GM23338 (cell line): ENCODE measurements around the gene RAP1A. TPM values are rescaled to one million over a fixed set of nuclear protein-coding genes. Genes with fewer than 3 reads are reported as not detected.
A peak's percentile ranks its signal among the peaks of the same experiment; 100 is the strongest.

Source experiments
- ATAC-seq: fragments of 200-7000 bp; cut with Tn5 transposase; 3 replicates; pipeline ENCODE4 v1.9.1; 2020
- DNase-seq: peaks from one replicate; pipeline ENCODE4 v3.0.0-alpha.2; 2015; ENCODE audit warnings: low spot score
- H2AFZ ChIP-seq: fragments of 200-600 bp; sonication (generic); 2 replicates; pipeline ENCODE4 v1.8.0; 2016; ENCODE audit warnings: antibody characterized with exemption, mild to moderate bottlenecking, moderate library complexity
- H3F3A ChIP-seq: fragments of 200-600 bp; sonication (generic); replicated peaks from 2 replicates; pipeline ENCODE4 v1.8.0; 2017; ENCODE audit warnings: antibody characterized with exemption, mixed run types, low read depth
- H3K27ac ChIP-seq: fragments of 200-600 bp; sonication (generic); 2 replicates; pipeline ENCODE4 v1.6.1; 2016; ENCODE audit warnings: low read depth
- H3K27me3 ChIP-seq: fragments of 200-600 bp; sonication (generic); 2 replicates; pipeline ENCODE4 v1.8.0; 2016; ENCODE audit warnings: mild to moderate bottlenecking, mixed run types, moderate library complexity; ENCODE audit not compliant: insufficient read depth
- H3K36me3 ChIP-seq: fragments of 200-600 bp; sonication (generic); 2 replicates; pipeline ENCODE4 v1.8.0; 2016; ENCODE audit warnings: mild to moderate bottlenecking; ENCODE audit not compliant: insufficient read depth
- H3K4me1 ChIP-seq: fragments of 200-600 bp; sonication (generic); 2 replicates; pipeline ENCODE4 v1.8.0; 2016; ENCODE audit warnings: mild to moderate bottlenecking, moderate library complexity; ENCODE audit not compliant: insufficient read depth
- H3K4me2 ChIP-seq: fragments of 200-600 bp; sonication (generic); 2 replicates; pipeline ENCODE4 v1.7.1; 2017; ENCODE audit warnings: mixed run types
- H3K4me3 ChIP-seq: fragments of 200-600 bp; sonication (generic); 2 replicates; pipeline ENCODE4 v1.6.1; 2016; ENCODE audit warnings: mixed run types
- H3K79me2 ChIP-seq: fragments of 200-600 bp; sonication (generic); replicated peaks from 2 replicates; pipeline ENCODE4 v1.8.0; 2017; ENCODE audit warnings: mild to moderate bottlenecking; ENCODE audit not compliant: insufficient read depth
- H3K9me2 ChIP-seq: fragments of 200-600 bp; sonication (generic); 2 replicates; pipeline ENCODE4 v1.8.0; 2017; ENCODE audit not compliant: insufficient read depth
- H4K20me1 ChIP-seq: fragments of 200-600 bp; sonication (generic); replicated peaks from 2 replicates; pipeline ENCODE4 v1.8.0; 2017; ENCODE audit warnings: mild to moderate bottlenecking; ENCODE audit not compliant: insufficient read depth
- H3K27ac Mint-ChIP-seq: 2 replicates; pipeline ENCODE4 v1.8.0; 2020; ENCODE audit warnings: inconsistent platforms, mild to moderate bottlenecking, moderate library complexity, mixed read lengths
- H3K27me3 Mint-ChIP-seq: 3 replicates; pipeline ENCODE4 v1.8.0; 2022; ENCODE audit warnings: low read depth, mild to moderate bottlenecking, moderate library complexity, mixed read lengths, inconsistent platforms; ENCODE audit not compliant: insufficient read depth, poor library complexity
- H3K36me3 Mint-ChIP-seq: 3 replicates; pipeline ENCODE4 v1.8.0; 2021; ENCODE audit warnings: low read depth, mild to moderate bottlenecking, inconsistent platforms, moderate library complexity, mixed read lengths
- H3K4me1 Mint-ChIP-seq: 3 replicates; pipeline ENCODE4 v1.8.0; 2020; ENCODE audit warnings: mild to moderate bottlenecking, inconsistent platforms, mixed read lengths
- H3K4me3 Mint-ChIP-seq: 3 replicates; pipeline ENCODE4 v1.8.0; 2021; ENCODE audit warnings: moderate library complexity, mild to moderate bottlenecking, inconsistent platforms, mixed read lengths
- H3K9me3 Mint-ChIP-seq: 3 replicates; pipeline ENCODE4 v1.8.0; 2020; ENCODE audit warnings: moderate library complexity, mild to moderate bottlenecking, inconsistent platforms, mixed read lengths
- ETS1 ChIP-seq: IDR thresholded peaks from 2 replicates; pipeline ENCODE4 v1.6.1; 2016; ENCODE audit warnings: antibody characterized with exemption
- EZH2 ChIP-seq: fragments of 200-600 bp; sonication (generic); IDR thresholded peaks from one replicate; pipeline ENCODE4 v1.8.0; 2017; ENCODE audit warnings: antibody characterized with exemption, mild to moderate bottlenecking, low read depth; ENCODE audit not compliant: unreplicated experiment
- EZH2phosphoT487 ChIP-seq: fragments of 200-600 bp; sonication (generic); IDR thresholded peaks from one replicate; pipeline ENCODE4 v1.8.1; 2018; ENCODE audit warnings: antibody characterized with exemption; ENCODE audit not compliant: unreplicated experiment
- JUNB ChIP-seq: IDR thresholded peaks from one replicate; pipeline ENCODE4 v1.6.1; 2016; ENCODE audit warnings: antibody characterized with exemption; ENCODE audit not compliant: unreplicated experiment
- NANOG ChIP-seq: IDR thresholded peaks from 2 replicates; pipeline ENCODE4 v1.6.1; 2016; ENCODE audit warnings: antibody characterized with exemption, borderline replicate concordance
- STAT1 ChIP-seq: IDR thresholded peaks from one replicate; pipeline ENCODE4 v1.6.1; 2016; ENCODE audit warnings: antibody characterized with exemption; ENCODE audit not compliant: unreplicated experiment
- ZNF331 ChIP-seq: fragments of 250-450 bp; sonication (Bioruptor Pico); IDR thresholded peaks from 2 replicates; pipeline ENCODE4 v1.5.0; 2020; ENCODE audit warnings: low read depth, mild to moderate bottlenecking, moderate library complexity
- polyA plus RNA-seq: library from polyadenylated mRNA; unstranded; fragments of >200 nt; fragmentation: Nextera tagmentation; extraction: Ambion mirVana; gene quantifications from 2 replicates; pipeline ENCODE4 v1.2.1, GENCODE V29; 2016
- total RNA-seq: library from RNA; depleted of rRNA; stranded (reverse); fragments of >200 nt; shearing (Covaris generic); gene quantifications from 2 replicates; pipeline ENCODE4 v1.2.3, GENCODE V29; 2014
- TF ChIP-seq, protein P1 (sequence below), 2 experiments: fragments of 200-600 bp in 1 of 2; sonication (generic) in 1 of 2; conservative IDR thresholded peaks; 2 replicates each; pipeline versions ENCODE4 v1.5.1 to v1.6.1; 2016 to 2017; ENCODE audit warnings: antibody characterized with exemption in 2 of 2, low read depth in 2 of 2, mild to moderate bottlenecking in 2 of 2, moderate library complexity in 1 of 2
- TF ChIP-seq, protein P2 (sequence below): fragments of 250-450 bp; sonication (Bioruptor Pico); IDR thresholded peaks from 2 replicates; pipeline ENCODE4 v1.5.0; 2020; ENCODE audit warnings: mild to moderate bottlenecking, moderate library complexity

Gene RAP1A
- total and polyA plus RNA-seq, 2 experiments from 2014 or later, result 16.2 to 23.0 TPM

GRCh38 chr1:111669268-111669667 lies 49.7 kb downstream of the RAP1A start:
- Mint-ChIP-seq H3K36me3 (no peaks in the 10 kb centered on the region), H3K4me1 (peaks cover 9% of the 10 kb centered on the region; the same call in 2 of the 3 replicates), H3K27me3 (no peaks in the 10 kb centered on the region), H3K9me3 (no peaks in the 10 kb centered on the region), H3K27ac (0 out of 2 replicates have a peak overlapping the region, but pooled peaks have one; percentile 24), H3K4me3 (no peak overlapping the region)
- peaks cover 44% of the 10 kb centered on the region for H3K79me2 ChIP-seq
- H3K36me3 ChIP-seq, result no peaks in the 10 kb centered on the region
- no peak overlapping the region for H2AFZ ChIP-seq
- no peak for DNase-seq
- H3K27me3 ChIP-seq, result no peaks in the 10 kb centered on the region
- H3K4me2 ChIP-seq, result no peak overlapping the region
- H3K27ac ChIP-seq, result no peak overlapping the region
- H3F3A ChIP-seq, result no peaks in the 10 kb centered on the region
- peaks cover 2% of the 10 kb centered on the region for H4K20me1 ChIP-seq
- ATAC-seq, result no peak
- H3K4me3 ChIP-seq, result no peak overlapping the region
- no peak for TF ChIP-seq NANOG
- no peak for TF ChIP-seq EZH2phosphoT487
- no peak for TF ChIP-seq ETS1
- no peak for TF ChIP-seq JUNB
- no peak for TF ChIP-seq ZNF331 (CRISPR knock-in tag)
- no peak for TF ChIP-seq STAT1
- no peaks in the 10 kb centered on the region for H3K9me2 ChIP-seq
- H3K4me1 ChIP-seq, result no peaks in the 10 kb centered on the region

GRCh38 chr1:111671852-111672251 lies 52.3 kb downstream of the RAP1A start:
- ATAC-seq, result no peak
- H3K36me3 Mint-ChIP-seq, result peaks cover 6% of the 10 kb centered on the region
- no peak overlapping the region for H3K4me2 ChIP-seq
- no peak overlapping the region for H3K4me3 Mint-ChIP-seq
- H3F3A ChIP-seq, result no peaks in the 10 kb centered on the region
- peaks cover 4% of the 10 kb centered on the region; the same call in 2 of the 3 replicates for H3K9me3 Mint-ChIP-seq
- no peak overlapping the region for H3K27ac Mint-ChIP-seq
- peaks cover 9% of the 10 kb centered on the region; the same call in 2 of the 3 replicates for H3K4me1 Mint-ChIP-seq
- no peaks in the 10 kb centered on the region for H3K27me3 Mint-ChIP-seq
- 0 out of 2 replicates have a peak, but pooled peaks cover 4% of the 10 kb centered on the region for H3K9me2 ChIP-seq
- no peak overlapping the region for H3K27ac ChIP-seq
- no peaks in the 10 kb centered on the region; the same call in 1 of the 2 replicates for H4K20me1 ChIP-seq
- DNase-seq, result no peak
- no peaks in the 10 kb centered on the region for H3K27me3 ChIP-seq
- H2AFZ ChIP-seq, result no peak overlapping the region
- H3K4me1 ChIP-seq, result no peaks in the 10 kb centered on the region
- no peak overlapping the region for H3K4me3 ChIP-seq
- no peaks in the 10 kb centered on the region for H3K36me3 ChIP-seq
- no peak for TF ChIP-seq EZH2
- H3K79me2 ChIP-seq, result peaks cover 47% of the 10 kb centered on the region

- Histone ChIP-seq H3K27ac (no peak overlapping the region), H3F3A (no peaks in the 10 kb centered on the region), H3K4me3 (no peak overlapping the region), H2AFZ (no peak overlapping the region), H3K79me2 (peaks cover 47% of the 10 kb centered on the region), H3K36me3 (no peaks in the 10 kb centered on the region), H3K9me2 (0 out of 2 replicates have a peak, but pooled peaks cover 4% of the 10 kb centered on the region), H4K20me1 (no peaks in the 10 kb centered on the region; the same call in 1 of the 2 replicates), H3K4me2 (no peak overlapping the region), H3K27me3 (no peaks in the 10 kb centered on the region), H3K4me1 (no peaks in the 10 kb centered on the region)
- Mint-ChIP-seq H3K27me3 (no peaks in the 10 kb centered on the region), H3K27ac (peak overlapping the region; percentile 11), H3K36me3 (peaks cover 11% of the 10 kb centered on the region), H3K4me3 (no peak overlapping the region), H3K4me1 (peaks cover 9% of the 10 kb centered on the region; the same call in 2 of the 3 replicates), H3K9me3 (peaks cover 4% of the 10 kb centered on the region; the same call in 2 of the 3 replicates)
- DNase-seq, result no peak
- ATAC-seq, result no peak
- TF ChIP-seq, protein P1, sequence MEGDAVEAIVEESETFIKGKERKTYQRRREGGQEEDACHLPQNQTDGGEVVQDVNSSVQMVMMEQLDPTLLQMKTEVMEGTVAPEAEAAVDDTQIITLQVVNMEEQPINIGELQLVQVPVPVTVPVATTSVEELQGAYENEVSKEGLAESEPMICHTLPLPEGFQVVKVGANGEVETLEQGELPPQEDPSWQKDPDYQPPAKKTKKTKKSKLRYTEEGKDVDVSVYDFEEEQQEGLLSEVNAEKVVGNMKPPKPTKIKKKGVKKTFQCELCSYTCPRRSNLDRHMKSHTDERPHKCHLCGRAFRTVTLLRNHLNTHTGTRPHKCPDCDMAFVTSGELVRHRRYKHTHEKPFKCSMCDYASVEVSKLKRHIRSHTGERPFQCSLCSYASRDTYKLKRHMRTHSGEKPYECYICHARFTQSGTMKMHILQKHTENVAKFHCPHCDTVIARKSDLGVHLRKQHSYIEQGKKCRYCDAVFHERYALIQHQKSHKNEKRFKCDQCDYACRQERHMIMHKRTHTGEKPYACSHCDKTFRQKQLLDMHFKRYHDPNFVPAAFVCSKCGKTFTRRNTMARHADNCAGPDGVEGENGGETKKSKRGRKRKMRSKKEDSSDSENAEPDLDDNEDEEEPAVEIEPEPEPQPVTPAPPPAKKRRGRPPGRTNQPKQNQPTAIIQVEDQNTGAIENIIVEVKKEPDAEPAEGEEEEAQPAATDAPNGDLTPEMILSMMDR (conservative IDR thresholded peaks at IDR 0.05; ENCODE audit: low read depth in 2 of 2), result no peak
- TF ChIP-seq, protein P2, sequence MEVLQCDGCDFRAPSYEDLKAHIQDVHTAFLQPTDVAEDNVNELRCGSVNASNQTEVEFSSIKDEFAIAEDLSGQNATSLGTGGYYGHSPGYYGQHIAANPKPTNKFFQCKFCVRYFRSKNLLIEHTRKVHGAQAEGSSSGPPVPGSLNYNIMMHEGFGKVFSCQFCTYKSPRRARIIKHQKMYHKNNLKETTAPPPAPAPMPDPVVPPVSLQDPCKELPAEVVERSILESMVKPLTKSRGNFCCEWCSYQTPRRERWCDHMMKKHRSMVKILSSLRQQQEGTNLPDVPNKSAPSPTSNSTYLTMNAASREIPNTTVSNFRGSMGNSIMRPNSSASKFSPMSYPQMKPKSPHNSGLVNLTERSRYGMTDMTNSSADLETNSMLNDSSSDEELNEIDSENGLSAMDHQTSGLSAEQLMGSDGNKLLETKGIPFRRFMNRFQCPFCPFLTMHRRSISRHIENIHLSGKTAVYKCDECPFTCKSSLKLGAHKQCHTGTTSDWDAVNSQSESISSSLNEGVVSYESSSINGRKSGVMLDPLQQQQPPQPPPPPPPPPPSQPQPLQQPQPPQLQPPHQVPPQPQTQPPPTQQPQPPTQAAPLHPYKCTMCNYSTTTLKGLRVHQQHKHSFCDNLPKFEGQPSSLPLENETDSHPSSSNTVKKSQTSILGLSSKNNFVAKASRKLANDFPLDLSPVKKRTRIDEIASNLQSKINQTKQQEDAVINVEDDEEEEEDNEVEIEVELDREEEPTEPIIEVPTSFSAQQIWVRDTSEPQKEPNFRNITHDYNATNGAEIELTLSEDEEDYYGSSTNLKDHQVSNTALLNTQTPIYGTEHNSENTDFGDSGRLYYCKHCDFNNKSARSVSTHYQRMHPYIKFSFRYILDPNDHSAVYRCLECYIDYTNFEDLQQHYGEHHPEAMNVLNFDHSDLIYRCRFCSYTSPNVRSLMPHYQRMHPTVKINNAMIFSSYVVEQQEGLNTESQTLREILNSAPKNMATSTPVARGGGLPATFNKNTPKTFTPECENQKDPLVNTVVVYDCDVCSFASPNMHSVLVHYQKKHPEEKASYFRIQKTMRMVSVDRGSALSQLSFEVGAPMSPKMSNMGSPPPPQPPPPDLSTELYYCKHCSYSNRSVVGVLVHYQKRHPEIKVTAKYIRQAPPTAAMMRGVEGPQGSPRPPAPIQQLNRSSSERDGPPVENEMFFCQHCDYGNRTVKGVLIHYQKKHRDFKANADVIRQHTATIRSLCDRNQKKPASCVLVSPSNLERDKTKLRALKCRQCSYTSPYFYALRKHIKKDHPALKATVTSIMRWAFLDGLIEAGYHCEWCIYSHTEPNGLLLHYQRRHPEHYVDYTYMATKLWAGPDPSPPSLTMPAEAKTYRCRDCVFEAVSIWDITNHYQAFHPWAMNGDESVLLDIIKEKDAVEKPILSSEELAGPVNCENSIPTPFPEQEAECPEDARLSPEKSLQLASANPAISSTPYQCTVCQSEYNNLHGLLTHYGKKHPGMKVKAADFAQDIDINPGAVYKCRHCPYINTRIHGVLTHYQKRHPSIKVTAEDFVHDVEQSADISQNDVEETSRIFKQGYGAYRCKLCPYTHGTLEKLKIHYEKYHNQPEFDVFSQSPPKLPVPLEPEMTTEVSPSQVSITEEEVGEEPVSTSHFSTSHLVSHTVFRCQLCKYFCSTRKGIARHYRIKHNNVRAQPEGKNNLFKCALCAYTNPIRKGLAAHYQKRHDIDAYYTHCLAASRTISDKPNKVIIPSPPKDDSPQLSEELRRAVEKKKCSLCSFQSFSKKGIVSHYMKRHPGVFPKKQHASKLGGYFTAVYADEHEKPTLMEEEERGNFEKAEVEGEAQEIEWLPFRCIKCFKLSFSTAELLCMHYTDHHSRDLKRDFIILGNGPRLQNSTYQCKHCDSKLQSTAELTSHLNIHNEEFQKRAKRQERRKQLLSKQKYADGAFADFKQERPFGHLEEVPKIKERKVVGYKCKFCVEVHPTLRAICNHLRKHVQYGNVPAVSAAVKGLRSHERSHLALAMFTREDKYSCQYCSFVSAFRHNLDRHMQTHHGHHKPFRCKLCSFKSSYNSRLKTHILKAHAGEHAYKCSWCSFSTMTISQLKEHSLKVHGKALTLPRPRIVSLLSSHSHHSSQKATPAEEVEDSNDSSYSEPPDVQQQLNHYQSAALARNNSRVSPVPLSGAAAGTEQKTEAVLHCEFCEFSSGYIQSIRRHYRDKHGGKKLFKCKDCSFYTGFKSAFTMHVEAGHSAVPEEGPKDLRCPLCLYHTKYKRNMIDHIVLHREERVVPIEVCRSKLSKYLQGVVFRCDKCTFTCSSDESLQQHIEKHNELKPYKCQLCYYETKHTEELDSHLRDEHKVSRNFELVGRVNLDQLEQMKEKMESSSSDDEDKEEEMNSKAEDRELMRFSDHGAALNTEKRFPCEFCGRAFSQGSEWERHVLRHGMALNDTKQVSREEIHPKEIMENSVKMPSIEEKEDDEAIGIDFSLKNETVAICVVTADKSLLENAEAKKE (CRISPR knock-in tag), result no peak
These were observed 52.7 kb downstream of the RAP1A start for GRCh38 chr1:111672331-111672730.
